HL-60/S4 treated with phorbol 12-myristate 13-acetate at 8.2 ng/mL for 4 days and 3 days (cell line): ENCODE results near the gene PIP4K2C.

Experiments used
- in situ Hi-C: fragments of 300-500 bp; cut with MboI; formaldehyde crosslinking; loops from 2 replicates; pipeline ENCODE4 v1.15.0; 2022; ENCODE audit warnings: low sequenced_read_pairs

The PIP4K2C gene

DNA sequence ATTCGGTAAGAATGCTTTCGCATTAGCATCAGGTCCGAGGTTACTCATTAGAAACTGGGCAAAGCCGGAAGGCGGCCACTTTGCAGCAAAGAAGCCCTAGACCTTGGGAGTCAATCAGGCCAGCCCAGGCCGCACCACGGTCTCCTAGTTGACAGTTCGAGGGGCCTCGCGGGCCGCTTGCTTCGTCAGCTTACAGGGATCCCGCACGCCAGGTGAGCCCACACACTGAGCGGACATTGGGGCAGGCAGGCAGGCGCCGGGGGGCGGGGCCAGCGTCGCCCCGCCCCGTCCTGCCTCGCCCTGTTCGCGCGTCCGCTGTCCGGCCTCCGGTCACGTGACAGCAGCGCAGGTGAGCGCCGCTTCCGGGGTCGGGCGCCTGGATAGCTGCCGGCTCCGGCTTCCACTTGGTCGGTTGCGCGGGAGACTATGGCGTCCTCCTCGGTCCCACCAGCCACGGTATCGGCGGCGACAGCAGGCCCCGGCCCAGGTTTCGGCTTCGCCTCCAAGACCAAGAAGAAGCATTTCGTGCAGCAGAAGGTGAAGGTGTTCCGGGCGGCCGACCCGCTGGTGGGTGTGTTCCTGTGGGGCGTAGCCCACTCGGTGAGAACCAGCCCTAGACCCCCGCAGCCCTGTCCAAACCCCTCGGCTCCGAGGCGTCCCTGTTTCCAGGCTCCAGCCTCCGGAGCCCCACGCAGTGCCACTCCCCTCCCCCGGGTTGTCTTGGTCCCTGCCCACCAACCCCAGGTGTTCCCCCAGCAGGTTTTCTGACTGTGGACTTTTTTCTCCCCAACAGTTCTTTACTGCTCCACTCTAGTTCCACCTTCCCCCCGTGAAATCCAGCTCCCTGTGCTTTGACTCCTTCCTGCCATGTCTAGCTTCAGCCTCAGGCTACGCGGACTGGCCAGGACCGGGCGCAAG is at the start of gene PIP4K2C:
TSS of gene PIP4K2C (plus strand) at position 329 of the 918 bp plus-strand sequence. CDS start at position 427, 98 bp downstream.
- in situ Hi-C loops: no loop called here

DNA sequence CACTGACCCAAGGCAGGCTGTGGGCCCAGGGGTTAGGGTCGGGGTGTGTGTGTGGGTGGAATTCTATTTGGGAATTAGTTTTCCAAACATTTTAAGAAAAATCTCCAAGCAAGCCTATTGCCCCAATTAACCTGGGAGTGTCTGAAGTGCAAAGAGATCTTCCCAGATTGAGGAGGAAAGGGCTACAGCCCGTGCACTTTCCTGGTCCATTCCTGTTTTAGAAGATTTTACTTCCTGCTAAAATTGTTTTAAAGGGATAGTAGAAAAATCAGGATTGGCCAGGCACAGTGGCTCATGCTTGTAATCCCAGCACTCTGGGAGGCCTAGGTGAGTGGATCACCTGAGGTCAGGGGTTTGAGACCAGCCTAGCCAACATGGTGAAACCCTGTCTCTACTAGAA is 49.3 kb upstream of the PIP4K2C start:
- in situ Hi-C loops: no loop called here

DNA sequence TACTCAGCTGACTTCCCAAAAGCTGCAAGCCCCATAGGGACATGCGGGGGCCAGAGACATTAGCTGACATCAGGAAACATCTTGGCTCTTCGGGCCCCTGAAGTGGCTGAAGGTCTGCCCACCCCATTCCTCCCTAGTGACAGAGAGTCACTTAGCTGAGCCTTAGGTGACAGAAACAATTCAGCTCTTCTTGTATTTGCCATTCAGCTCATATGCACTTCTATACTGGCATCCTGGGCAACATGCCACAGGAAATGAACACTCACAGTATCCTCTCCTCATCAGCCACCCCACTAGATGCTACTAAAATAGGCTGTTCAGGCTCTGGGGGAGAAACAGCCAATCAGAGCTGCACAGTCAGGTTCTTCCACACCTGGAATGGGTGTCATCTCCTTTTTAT is 47.4 kb upstream of the PIP4K2C start:
- in situ Hi-C loops: no loop called here

DNA sequence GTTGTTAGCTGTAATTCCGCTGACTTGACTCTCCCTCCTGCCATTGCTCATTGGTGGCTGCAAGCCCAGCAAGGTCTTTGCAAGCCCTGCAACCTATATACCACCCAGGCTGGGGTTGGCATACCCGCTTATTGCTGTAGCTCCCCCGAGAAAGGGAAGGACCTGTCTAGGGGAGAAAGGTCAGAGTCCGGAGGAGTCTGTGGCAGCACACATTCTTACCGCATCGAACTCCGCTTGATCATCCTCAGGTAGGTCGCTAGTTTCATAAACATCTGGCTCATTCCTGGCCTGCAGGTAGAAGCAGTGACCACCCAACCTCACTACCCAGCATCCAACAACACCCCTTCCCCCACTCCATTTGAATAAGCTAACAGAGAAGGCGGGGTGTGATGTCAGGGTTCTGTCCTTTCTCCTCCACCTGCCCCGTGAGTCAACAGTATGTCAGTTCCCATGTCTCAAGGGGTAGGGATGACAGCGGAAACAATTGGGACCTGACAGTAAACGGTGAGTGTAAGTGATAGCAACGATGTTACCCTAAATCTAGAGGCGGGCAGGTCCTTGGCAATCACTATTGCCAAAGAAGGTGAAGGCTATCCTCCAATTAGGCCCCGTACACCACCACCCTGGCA is 45.1 kb upstream of the PIP4K2C start:
- in situ Hi-C loops: no loop called here

DNA sequence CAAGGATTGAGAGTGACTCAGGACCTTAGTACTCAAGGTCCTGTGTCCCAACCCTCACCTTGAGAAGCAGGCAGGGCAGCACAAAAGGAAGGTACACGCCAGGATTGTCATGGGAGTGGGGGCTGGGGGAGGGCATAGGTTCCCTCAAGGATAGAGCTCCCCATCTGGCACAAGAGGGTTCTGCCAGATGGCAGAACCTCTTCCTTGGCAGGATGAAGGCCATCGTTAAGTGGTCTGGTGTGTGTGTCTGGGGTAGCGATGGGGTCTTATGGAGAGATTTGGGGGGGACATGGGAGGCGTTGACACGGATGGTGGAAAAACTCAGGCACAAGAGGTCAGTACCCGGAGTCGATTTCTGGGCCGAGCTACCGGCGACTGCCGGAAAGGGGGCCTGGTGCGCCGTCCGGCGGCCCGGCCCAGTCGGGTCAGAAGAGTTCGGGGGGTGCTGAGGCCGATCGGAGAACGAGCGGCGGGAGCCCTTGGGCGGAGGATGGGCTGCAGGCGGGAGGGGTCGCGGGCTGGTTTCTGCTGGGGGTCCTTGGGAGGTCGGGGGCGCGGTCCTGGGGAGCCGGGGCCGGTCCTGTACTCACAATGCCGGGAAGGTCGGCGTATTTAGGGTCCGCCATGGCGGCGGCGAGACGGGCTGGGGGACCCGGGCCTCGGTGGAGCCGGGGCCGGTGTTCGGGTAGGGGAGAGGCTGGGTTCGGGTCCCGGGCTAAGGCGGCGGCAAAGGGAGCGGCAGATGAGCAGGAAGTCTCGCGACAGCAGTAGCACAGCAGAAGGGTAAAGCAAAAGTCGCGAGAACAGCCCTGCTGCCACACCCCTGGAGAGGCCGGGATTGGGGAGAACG is 44.3 kb upstream of the PIP4K2C start, which contains the start of gene DCTN2:
TSS of gene DCTN2 (minus strand) at position 755 of the 850 bp plus-strand sequence. CDS start at position 626, 129 bp downstream.
- in situ Hi-C loops: no loop called here

GRCh38 chr12:57547288-57548012 is 43.5 kb upstream of the PIP4K2C start:
- in situ Hi-C loops: no loop called here

- in situ Hi-C loops: no loop called here
These were observed 43.0 kb upstream of the PIP4K2C start for GRCh38 chr12:57548013-57548315.

- in situ Hi-C loops: no loop called here
These were observed 42.5 kb upstream of the PIP4K2C start for GRCh38 chr12:57548488-57548887.

GRCh38 chr12:57549203-57549908 is 41.6 kb upstream of the PIP4K2C start:
- in situ Hi-C loops: no loop called here

DNA sequence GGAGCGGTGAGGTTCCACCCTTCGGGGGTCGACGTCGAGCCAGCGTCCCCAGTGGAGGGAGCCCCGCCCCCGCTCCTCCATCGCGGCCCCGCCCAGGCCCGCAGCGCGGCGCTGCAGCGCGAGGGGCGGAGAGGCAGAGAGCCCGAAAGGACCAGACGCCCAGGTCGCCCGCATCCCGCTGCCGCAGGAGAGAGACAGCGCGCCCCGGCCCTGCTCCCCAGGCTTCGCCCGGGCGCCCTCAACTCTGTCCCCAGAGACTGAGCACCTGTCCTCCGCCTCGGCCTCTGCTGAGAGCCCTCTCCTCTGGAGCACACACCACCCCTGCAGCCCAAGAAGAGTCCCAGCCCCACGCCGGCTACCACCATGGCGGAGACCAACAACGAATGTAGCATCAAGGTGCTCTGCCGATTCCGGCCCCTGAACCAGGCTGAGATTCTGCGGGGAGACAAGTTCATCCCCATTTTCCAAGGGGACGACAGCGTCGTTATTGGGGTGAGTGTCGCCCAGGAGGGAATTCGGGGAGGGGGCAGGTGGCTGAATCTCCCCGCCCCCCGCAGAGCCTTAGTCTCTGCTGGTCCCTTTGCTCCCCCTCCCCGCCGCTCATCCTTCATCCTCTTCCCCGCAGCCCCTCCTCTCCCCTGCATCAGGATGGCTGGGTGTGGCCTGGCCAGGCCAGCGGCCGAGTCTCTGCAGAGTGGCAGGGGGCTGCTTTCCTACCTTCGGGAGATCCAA is 40.9 kb upstream of the PIP4K2C start, which contains the start of gene KIF5A:
TSS of gene KIF5A (plus strand) at position 136 of the 732 bp plus-strand sequence. CDS start at position 364, 228 bp downstream.
- in situ Hi-C loops: no loop called here

GRCh38 chr12:57550641-57551549 is 40.1 kb upstream of the PIP4K2C start:
- in situ Hi-C loops: no loop called here

GRCh38 chr12:57551637-57552305 is 39.2 kb upstream of the PIP4K2C start:
- in situ Hi-C loops: no loop called here

DNA sequence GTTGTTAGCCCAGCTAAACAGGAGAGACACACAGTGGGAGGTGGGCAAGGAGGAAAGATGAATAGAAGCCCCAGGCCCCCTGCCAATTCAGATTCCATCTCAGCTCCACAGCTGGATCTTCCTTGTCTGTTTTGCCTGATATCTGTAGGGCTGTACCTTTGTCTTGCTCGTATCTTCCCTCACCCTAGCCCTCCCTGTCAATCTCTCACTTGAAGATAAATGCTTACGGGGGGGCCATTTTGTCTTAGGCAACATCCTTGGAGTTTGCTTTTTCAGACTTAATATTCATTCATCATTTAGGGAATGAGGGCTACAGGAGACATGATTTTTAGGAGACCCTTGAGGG is 38.7 kb upstream of the PIP4K2C start:
- in situ Hi-C loops: no loop called here

DNA sequence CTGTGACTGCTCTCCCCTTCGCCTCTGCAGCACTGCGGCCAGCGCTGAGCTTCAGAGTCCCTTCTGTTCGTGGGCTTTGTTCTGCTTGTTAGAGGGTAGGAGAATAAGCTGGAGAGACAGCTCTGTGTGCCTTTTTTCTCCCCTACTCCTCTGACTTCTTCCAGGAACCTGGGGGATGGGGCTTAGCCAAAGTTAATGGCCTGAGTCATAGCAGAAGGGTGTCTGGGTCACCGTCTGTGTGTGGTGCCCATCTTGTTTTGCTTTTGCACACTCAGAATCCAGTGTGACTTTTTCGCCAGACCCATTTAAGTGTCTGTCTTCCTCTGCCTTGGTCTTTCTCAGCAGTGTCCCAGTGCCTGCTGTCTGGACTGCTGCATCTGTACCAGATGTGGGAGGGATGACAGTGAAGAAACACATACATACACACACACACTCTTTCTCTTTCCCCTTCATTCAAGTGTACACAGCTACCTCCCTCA is 38.1 kb upstream of the PIP4K2C start:
- in situ Hi-C loops: no loop called here

DNA sequence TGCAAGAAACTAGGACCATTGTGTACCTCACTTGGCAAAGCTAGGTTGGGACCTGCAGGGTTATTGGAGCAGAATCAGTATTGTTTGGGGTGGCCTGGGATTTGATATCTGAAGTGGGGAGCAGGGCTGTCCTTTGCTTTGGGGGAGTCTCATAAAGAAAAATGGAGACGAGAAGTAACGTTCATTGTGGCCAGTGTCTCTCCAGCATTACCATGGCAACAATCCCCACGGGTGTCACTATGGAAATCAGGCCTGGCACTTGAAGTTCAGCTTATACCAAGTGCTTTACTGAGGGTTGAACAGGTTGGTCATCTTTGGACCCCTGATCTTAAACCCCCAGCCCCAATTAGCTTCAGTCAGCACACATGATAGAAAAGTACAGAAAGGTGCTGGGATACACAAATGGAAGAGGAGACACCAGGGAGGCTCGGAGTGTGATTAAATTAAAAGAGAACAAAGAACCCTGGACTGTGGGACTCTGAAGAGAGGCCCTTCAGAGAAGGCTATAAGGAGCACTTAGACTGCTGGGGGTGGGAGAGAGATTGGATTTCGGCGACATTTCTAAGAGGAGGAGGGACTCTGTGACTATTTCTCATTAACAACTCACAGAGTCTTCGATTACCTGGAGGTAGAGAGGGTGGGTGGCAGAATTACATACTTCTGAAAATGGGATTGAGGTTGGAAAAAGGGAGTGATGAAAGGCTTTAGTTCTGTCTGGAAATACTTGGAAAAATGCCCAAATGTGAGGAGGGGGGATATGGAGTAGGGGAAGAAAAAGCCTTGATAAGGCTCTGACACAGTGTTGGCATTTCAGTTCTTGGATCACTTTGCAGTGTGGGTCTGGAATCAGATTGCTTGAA is 37.4 kb upstream of the PIP4K2C start:
- in situ Hi-C loops: no loop called here

DNA sequence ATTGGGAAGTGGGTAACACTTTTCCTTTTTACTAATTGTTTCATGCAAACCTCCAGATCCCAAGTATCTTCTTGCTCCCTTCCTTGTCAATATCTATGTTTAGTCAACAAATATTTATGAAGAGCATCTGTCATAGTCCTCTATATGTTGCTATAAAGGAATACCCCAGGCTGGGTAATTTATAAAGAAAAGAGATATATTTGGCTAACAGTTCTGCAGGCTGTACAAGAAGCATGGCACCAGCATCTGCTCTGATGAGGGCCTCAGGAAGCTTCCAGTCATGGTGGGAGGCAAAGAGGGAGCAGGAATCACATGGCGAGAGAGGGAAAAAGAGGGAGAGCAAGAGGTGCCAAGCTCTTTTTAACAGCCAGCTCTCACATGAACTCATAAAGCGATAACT is 36.5 kb upstream of the PIP4K2C start:
- in situ Hi-C loops: no loop called here

GRCh38 chr12:57554897-57555296 is 36.1 kb upstream of the PIP4K2C start:
- in situ Hi-C loops: no loop called here
